IMR-90 (cell line): ENCODE data around the gene ADGRV1. TPM values are rescaled to one million over a fixed set of nuclear protein-coding genes. Genes with fewer than 3 reads are reported as not detected.
"Not testable (repeated sequence)": the region's sequence is repeated elsewhere in the genome, so short reads cannot be mapped to it uniquely, and the experiment has no call there.

ENCODE experiments used
- ATAC-seq: fragments of 200-7000 bp; cut with Tn5 transposase; 2 replicates; pipeline ENCODE4 v1.9.1; 2020; ENCODE audit warnings: low read depth, mild to moderate bottlenecking, moderate library complexity
- BruUV-seq: library from RNA; stranded (reverse); fragments of 400-500 nt; replicated peaks from 2 replicates; lab custom pipeline; 2021; lab: Mats Ljungman, UMichigan
- CTCF ChIA-PET: fragments of 300-600 bp; formaldehyde crosslinking; extraction: SDS; loops from one replicate; lab custom pipeline; 2021; ENCODE audit warnings: antibody characterized with exemption; lab: Yijun Ruan, JAX
- POLR2A ChIA-PET: fragments of 300-600 bp; sonication (Branson Sonifier 250); formaldehyde crosslinking; loops from one replicate; lab custom pipeline; 2022; ENCODE audit warnings: antibody characterized with exemption; ENCODE audit not compliant: unreplicated experiment; lab: Charles Lee
- DNase-seq: peaks from one replicate; pipeline ENCODE4 v3.0.0; 2013
- H2AFZ ChIP-seq: replicated peaks from 2 replicates; pipeline ENCODE3; 2013; ENCODE audit warnings: low read length, mild to moderate bottlenecking; ENCODE audit not compliant: poor library complexity
- H2AK5ac ChIP-seq: 2 replicates; pipeline ENCODE4 v1.6.1; 2013; ENCODE audit warnings: low read depth, low read length, inconsistent platforms
- H2AK9ac ChIP-seq: replicated peaks from 2 replicates; pipeline ENCODE3; 2013; ENCODE audit warnings: mild to moderate bottlenecking, low read depth, low read length, moderate library complexity; ENCODE audit not compliant: poor library complexity
- H2BK120ac ChIP-seq: 2 replicates; pipeline ENCODE4 v1.6.1; 2013; ENCODE audit warnings: low read depth, low read length, inconsistent platforms
- H2BK15ac ChIP-seq: 3 replicates; pipeline ENCODE4 v1.6.1; 2013; ENCODE audit warnings: low read depth, low read length, inconsistent platforms
- H2BK20ac ChIP-seq: 2 replicates; pipeline ENCODE4 v1.6.1; 2013; ENCODE audit warnings: low read depth, mild to moderate bottlenecking, inconsistent platforms, low read length, moderate library complexity
- H2BK5ac ChIP-seq: 2 replicates; pipeline ENCODE4 v1.6.1; 2013; ENCODE audit warnings: mild to moderate bottlenecking, low read depth, low read length, inconsistent platforms; ENCODE audit not compliant: poor library complexity, severe bottlenecking
- H3K14ac ChIP-seq: replicated peaks from 2 replicates; pipeline ENCODE4 v1.6.1; 2013; ENCODE audit warnings: low read depth, low read length, inconsistent platforms
- H3K18ac ChIP-seq: 2 replicates; pipeline ENCODE4 v1.6.1; 2013; ENCODE audit warnings: low read depth, low read length, control low read depth
- H3K23ac ChIP-seq: 2 replicates; pipeline ENCODE4 v1.6.1; 2013; ENCODE audit warnings: low read depth, low read length, inconsistent platforms
- H3K27ac ChIP-seq: 2 replicates; pipeline ENCODE4 v1.5.1; 2013; ENCODE audit warnings: mild to moderate bottlenecking, control low read depth, low read length; ENCODE audit not compliant: insufficient read depth
- H3K27me3 ChIP-seq: 2 replicates; pipeline ENCODE4 v1.6.1; 2013; ENCODE audit warnings: low read length; ENCODE audit not compliant: control insufficient read depth, insufficient read depth
- H3K36me3 ChIP-seq: 2 replicates; pipeline ENCODE4 v1.6.1; 2013; ENCODE audit warnings: low read length, mixed read lengths; ENCODE audit not compliant: control insufficient read depth, insufficient read depth
- H3K4ac ChIP-seq: 2 replicates; pipeline ENCODE4 v1.6.1; 2013; ENCODE audit warnings: low read depth, low read length, inconsistent platforms
- H3K4me1 ChIP-seq: 2 replicates; pipeline ENCODE4 v1.6.1; 2013; ENCODE audit warnings: low read length, mixed read lengths; ENCODE audit not compliant: control insufficient read depth, insufficient read depth
- H3K4me2 ChIP-seq: 2 replicates; pipeline ENCODE4 v1.6.1; 2013; ENCODE audit warnings: low read depth, mild to moderate bottlenecking, control low read depth, low read length, moderate library complexity
- H3K4me3 ChIP-seq: 2 replicates; pipeline ENCODE4 v1.5.1; 2013; ENCODE audit warnings: low read depth, mild to moderate bottlenecking, control low read depth, low read length, moderate library complexity; ENCODE audit not compliant: insufficient read depth
- H3K56ac ChIP-seq: 2 replicates; pipeline ENCODE4 v1.6.1; 2013; ENCODE audit warnings: low read length, inconsistent platforms; ENCODE audit not compliant: insufficient read depth; ENCODE audit errors: extremely low read depth
- H3K79me1 ChIP-seq, 2 experiments: 2 replicates each; pipeline ENCODE4 v1.6.1; 2013; ENCODE audit warnings: low read length in 2 of 2, inconsistent platforms in 1 of 2, low read depth in 1 of 2
- H3K9ac ChIP-seq: 2 replicates; pipeline ENCODE4 v1.6.1; 2013; ENCODE audit warnings: low read depth, low read length, control low read depth
- H3K9me1 ChIP-seq: 2 replicates; pipeline ENCODE4 v1.6.1; 2013; ENCODE audit warnings: low read length, inconsistent platforms; ENCODE audit not compliant: insufficient read depth
- H3K9me3 ChIP-seq: 2 replicates; pipeline ENCODE4 v1.6.1; 2013; ENCODE audit warnings: low read length; ENCODE audit not compliant: control insufficient read depth, insufficient read depth
- H4K20me1 ChIP-seq: 2 replicates; pipeline ENCODE4 v1.6.1; 2013; ENCODE audit warnings: low read length, inconsistent platforms; ENCODE audit not compliant: insufficient read depth
- H4K5ac ChIP-seq: 2 replicates; pipeline ENCODE4 v1.6.1; 2013; ENCODE audit warnings: mild to moderate bottlenecking, low read depth, low read length, control low read depth
- H4K8ac ChIP-seq, 2 experiments: 2 replicates each; pipeline ENCODE4 v1.6.1; 2013; ENCODE audit warnings: low read depth in 2 of 2, low read length in 2 of 2, control low read depth in 1 of 2, inconsistent platforms in 1 of 2
- H4K91ac ChIP-seq: 2 replicates; pipeline ENCODE4 v1.6.1; 2013; ENCODE audit warnings: low read depth, low read length, inconsistent platforms; ENCODE audit not compliant: insufficient read depth
- BHLHE40 ChIP-seq: fragments of 150-350 bp; IDR thresholded peaks from 2 replicates; pipeline ENCODE4 v1.6.1; 2016; ENCODE audit warnings: mild to moderate bottlenecking, low read depth, low read length
- CEBPB ChIP-seq: IDR thresholded peaks from 2 replicates; pipeline ENCODE4 v1.6.1; 2012; ENCODE audit warnings: low read depth, low read length, improper control_type of control experiment
- ELK1 ChIP-seq: fragments of 150-350 bp; IDR thresholded peaks from 2 replicates; pipeline ENCODE4 v1.6.1; 2016; ENCODE audit warnings: low read depth, mild to moderate bottlenecking, low read length, moderate library complexity, borderline replicate concordance
- FOS ChIP-seq: fragments of 150-350 bp; IDR thresholded peaks from 2 replicates; pipeline ENCODE4 v1.6.1; 2016; ENCODE audit warnings: low read depth, low read length
- MAZ ChIP-seq: IDR thresholded peaks from 2 replicates; pipeline ENCODE4 v1.6.1; 2012; ENCODE audit warnings: low read depth, mild to moderate bottlenecking, low read length, improper control_type of control experiment, moderate library complexity, borderline replicate concordance
- NFE2L2 ChIP-seq: fragments of 150-350 bp; IDR thresholded peaks from 2 replicates; pipeline ENCODE4 v1.6.1; 2016; ENCODE audit warnings: low read depth, mild to moderate bottlenecking, low read length
- RCOR1 ChIP-seq: IDR thresholded peaks from 2 replicates; pipeline ENCODE4 v1.6.1; 2012; ENCODE audit warnings: mild to moderate bottlenecking, low read length, improper control_type of control experiment; ENCODE audit not compliant: insufficient replicate concordance
- WGBS, 2 experiments: methylation state at CpG; one replicate each; pipeline versions ENCODE4 v1.1.5 to v1.1.7; 2013; ENCODE audit warnings: missing lambda C conversion rate in 2 of 2; ENCODE audit not compliant: insufficient read length in 1 of 2; ENCODE audit errors: extremely low coverage in 2 of 2; 5-methylcytosine and 5-hydroxymethylcytosine counted together
- dilution Hi-C: fragments of 300-500 bp; cut with HindIII; formaldehyde crosslinking; loops from one replicate; pipeline ENCODE4 v1.14.3; 2018; ENCODE audit warnings: low sequenced_read_pairs; ENCODE audit not compliant: unreplicated experiment
- in situ Hi-C: fragments of 300-500 bp; cut with MboI; formaldehyde crosslinking; loops from 3 replicates; pipeline ENCODE4 v1.14.3; 2019; ENCODE audit warnings: low sequenced_read_pairs, inconsistent platforms, mixed read lengths
- intact Hi-C: fragments of 100-400 bp; cut with micrococcal nuclease; formaldehyde crosslinking; loops from 2 replicates; pipeline ENCODE4 v1.10.0; 2022
- polyA plus RNA-seq, 3 experiments: library from polyadenylated mRNA; depleted of rRNA; stranded (reverse); fragments of >200 nt; gene quantifications; 2 replicates each; pipeline ENCODE4 v1.2.3, GENCODE V29; 2012; ENCODE audit warnings: low replicate concordance in 1 of 3
- total RNA-seq: library from RNA; depleted of rRNA; stranded (reverse); fragments of >200 nt; gene quantifications from 2 replicates; pipeline ENCODE4 v1.2.3, GENCODE V29; 2012

ADGRV1 gene
- total and polyA plus RNA-seq, 2 of the 4 experiments (the other 2 are of a cell fraction) = under 0.01 TPM; not detected in 1

- Histone ChIP-seq H2AK9ac (no peak overlapping the region), H3K79me1 (no peaks in the 10 kb centered on the region), H2BK120ac (no peak overlapping the region), H2BK20ac (no peak overlapping the region), H2BK15ac (no peak overlapping the region), H3K27ac (no peak overlapping the region), H3K4me2 (no peak overlapping the region), H3K9me3 (no peaks in the 10 kb centered on the region), H3K4ac (no peak overlapping the region), H3K4me3 (no peak overlapping the region), H3K23ac (no peak overlapping the region), H4K91ac (no peak overlapping the region), H3K27me3 (no peaks in the 10 kb centered on the region), H3K14ac (no peak overlapping the region), H2BK5ac (no peak overlapping the region), H3K9me1 (no peaks in the 10 kb centered on the region), H3K56ac (no peak overlapping the region), H4K5ac (no peak overlapping the region), H2AK5ac (no peak overlapping the region), H4K8ac (no peak overlapping the region), H3K36me3 (no peaks in the 10 kb centered on the region), H2AFZ (no peak overlapping the region), H3K9ac (no peak overlapping the region), H3K4me1 (no peaks in the 10 kb centered on the region), H3K18ac (no peak overlapping the region), H4K20me1 (no peaks in the 10 kb centered on the region)
- no TSS peak for BruUV-seq
- WGBS, 2 experiments = 100% methylated on average over 1 of the region's 8 CpGs; no CpG with 5 or more reads in 1 of the 2 experiments
- ATAC-seq (no peak), DNase-seq (no peak)
- ChIA-PET CTCF (no interaction called here), POLR2A (no interaction called here)
- intact Hi-C loops = no loop called here
- TF ChIP-seq BHLHE40 (no peak), RCOR1 (no peak), CEBPB (peak; percentile 91), FOS (no peak), NFE2L2 (no peak), ELK1 (no peak), MAZ (no peak)
- dilution Hi-C loops = no loop called here
- in situ Hi-C loops = no loop called here
Measured at GRCh38 chr5:90685425-90686022, 126.9 kb downstream of the ADGRV1 start.

- H3K27ac ChIP-seq, H3K18ac ChIP-seq, in situ Hi-C loops, POLR2A ChIA-PET, H3K4me1 ChIP-seq, DNase-seq, H3K9me1 ChIP-seq, H3K79me1 ChIP-seq, dilution Hi-C loops, H2BK120ac ChIP-seq, H2AK5ac ChIP-seq, H2AK9ac ChIP-seq, H2BK5ac ChIP-seq, H3K23ac ChIP-seq, H3K27me3 ChIP-seq, H4K8ac ChIP-seq, H4K20me1 ChIP-seq, H3K4me2 ChIP-seq, H3K9me3 ChIP-seq, H3K4me3 ChIP-seq, BruUV-seq, H2BK20ac ChIP-seq, ATAC-seq, H4K5ac ChIP-seq, intact Hi-C loops, H3K14ac ChIP-seq, H4K91ac ChIP-seq, H2AFZ ChIP-seq, H2BK15ac ChIP-seq, H3K9ac ChIP-seq, CTCF ChIA-PET, H3K56ac ChIP-seq, H3K4ac ChIP-seq, H3K36me3 ChIP-seq: not testable (repeated sequence)
- WGBS, 2 experiments = no CpG with 5 or more reads among the region's 2 CpGs
Measured at GRCh38 chr5:90686363-90686762, 127.8 kb downstream of the ADGRV1 start.
